AG10803 (cell line): ENCODE results near the gene PLA2G2E.
"Not testable (repeated sequence)": the region's sequence is repeated elsewhere in the genome, so short reads cannot be mapped to it uniquely, and the experiment has no call there.

Experiments
- DNase-seq: peaks from one replicate; pipeline ENCODE4 v3.0.0; 2010; ENCODE audit warnings: low read depth
- H3K4me3 ChIP-seq: 2 replicates; pipeline ENCODE4 v1.5.1; 2011; ENCODE audit warnings: mild to moderate bottlenecking, low read length, control low read depth
- CTCF ChIP-seq: conservative IDR thresholded peaks from 2 replicates; pipeline ENCODE4 v1.5.1; 2011; ENCODE audit warnings: mild to moderate bottlenecking, low read length, control low read depth, inconsistent platforms

The PLA2G2E gene

GRCh38 chr1:19888112-19888511 is 35.3 kb downstream of the PLA2G2E start:
- no peak for DNase-seq
- no peak overlapping the region for H3K4me3 ChIP-seq
- TF ChIP-seq CTCF, result no peak

- no peak for TF ChIP-seq CTCF
- peak; percentile 16 for DNase-seq
- H3K4me3 ChIP-seq, result no peak overlapping the region
Observed at GRCh38 chr1:19885821-19886220, 37.6 kb downstream of the PLA2G2E start.

GRCh38 chr1:19884312-19884711 is 39.1 kb downstream of the PLA2G2E start:
- DNase-seq, result no peak
- H3K4me3 ChIP-seq, result no peak overlapping the region
- no peak for TF ChIP-seq CTCF

GRCh38 chr1:19882111-19883071 is 41.0 kb downstream of the PLA2G2E start, which contains the start of gene OTUD3:
TSS of gene OTUD3 (plus strand) at chr1:19882395. CDS start at chr1:19882514, 119 bp downstream.
- peak within 1 kb of the TSS; percentile 84 for H3K4me3 ChIP-seq
- peak; percentile 96 for DNase-seq
- TF ChIP-seq CTCF, result peak; percentile 85

- not testable (repeated sequence) for H3K4me3 ChIP-seq, DNase-seq
Observed at GRCh38 chr1:19880841-19881240, 42.6 kb downstream of the PLA2G2E start.

- no peak overlapping the region for H3K4me3 ChIP-seq
- DNase-seq, result no peak
- no peak for TF ChIP-seq CTCF
Observed at GRCh38 chr1:19879661-19880060, 43.8 kb downstream of the PLA2G2E start.

- no peak for DNase-seq
- H3K4me3 ChIP-seq, result no peak overlapping the region
- no peak for TF ChIP-seq CTCF
Observed at GRCh38 chr1:19879227-19879626, 44.2 kb downstream of the PLA2G2E start.
